B cell (primary cell): Measurements from ENCODE around the gene BCL2L1.

Experiments
- CTCF ChIP-seq: fragments of 200-600 bp; IDR thresholded peaks from one replicate; pipeline ENCODE4 v1.8.0; 2022; ENCODE audit warnings: antibody characterized with exemption, mild to moderate bottlenecking
- EZH2 ChIP-seq: IDR thresholded peaks from 2 replicates; pipeline ENCODE4 v1.6.1; 2012; ENCODE audit warnings: borderline replicate concordance, low read depth, mild to moderate bottlenecking, moderate library complexity, low read length; ENCODE audit not compliant: insufficient read depth, poor library complexity, severe bottlenecking

GRCh38 chr20:31673943-31674463 lies 48.7 kb downstream of the BCL2L1 start:
- no peak for TF ChIP-seq CTCF
- TF ChIP-seq EZH2: no peak
